ENCODE results near the gene CAPRIN1.
"Not testable (repeated sequence)": the region's sequence is repeated elsewhere in the genome, so short reads cannot be mapped to it uniquely, and the experiment has no call there.

Gene CAPRIN1

GRCh38 chr11:34050581-34051348 is 766 bp upstream of the CAPRIN1 start:
- in situ Hi-C loops (cut with HindIII; ENCODE audit: low sequenced_read_pairs): no loop called here

- in situ Hi-C loops (cut with HindIII; ENCODE audit: low sequenced_read_pairs): no loop called here
Measured at GRCh38 chr11:34052036-34052607, 591 bp downstream of the CAPRIN1 start.

- in situ Hi-C loops (cut with HindIII; ENCODE audit: low sequenced_read_pairs): no loop called here
Measured at GRCh38 chr11:34052608-34053160, 1.2 kb downstream of the CAPRIN1 start.

DNA sequence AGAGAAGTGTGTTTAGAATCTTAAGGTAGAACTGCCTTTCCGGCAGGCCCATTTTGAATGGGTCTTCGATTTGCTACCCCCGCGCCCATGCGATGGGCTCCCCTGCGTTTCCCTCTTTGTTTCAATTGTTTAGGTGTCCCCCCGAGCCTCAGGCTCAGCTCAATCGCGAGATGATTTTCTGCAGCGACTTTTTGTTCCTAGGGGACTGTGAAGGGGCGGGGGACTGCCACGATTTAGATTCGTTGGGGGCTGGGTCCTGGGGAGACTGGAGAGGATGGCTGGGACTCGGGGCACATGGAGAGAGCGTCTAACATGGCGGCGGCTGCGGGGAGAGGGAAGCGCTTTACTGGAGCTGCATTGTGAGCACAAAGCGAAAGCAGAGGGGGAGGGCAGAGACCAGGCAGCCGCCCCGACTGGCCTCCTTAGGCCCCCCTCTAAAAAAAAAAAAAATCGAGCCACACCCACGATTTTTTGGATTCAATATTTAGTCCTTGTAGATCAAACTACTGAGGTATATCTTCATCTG is 1.7 kb downstream of the CAPRIN1 start:
- in situ Hi-C loops (cut with HindIII; ENCODE audit: low sequenced_read_pairs): no loop called here

GRCh38 chr11:34054351-34054750 is 2.8 kb downstream of the CAPRIN1 start:
- in situ Hi-C loops (cut with HindIII; ENCODE audit: low sequenced_read_pairs): not testable (repeated sequence)

- in situ Hi-C loops (cut with HindIII; ENCODE audit: low sequenced_read_pairs): no loop called here
Measured at GRCh38 chr11:34055218-34056000, 3.9 kb downstream of the CAPRIN1 start.

- in situ Hi-C loops (cut with HindIII; ENCODE audit: low sequenced_read_pairs): no loop called here
Measured at GRCh38 chr11:34056672-34057071, 5.1 kb downstream of the CAPRIN1 start.

DNA sequence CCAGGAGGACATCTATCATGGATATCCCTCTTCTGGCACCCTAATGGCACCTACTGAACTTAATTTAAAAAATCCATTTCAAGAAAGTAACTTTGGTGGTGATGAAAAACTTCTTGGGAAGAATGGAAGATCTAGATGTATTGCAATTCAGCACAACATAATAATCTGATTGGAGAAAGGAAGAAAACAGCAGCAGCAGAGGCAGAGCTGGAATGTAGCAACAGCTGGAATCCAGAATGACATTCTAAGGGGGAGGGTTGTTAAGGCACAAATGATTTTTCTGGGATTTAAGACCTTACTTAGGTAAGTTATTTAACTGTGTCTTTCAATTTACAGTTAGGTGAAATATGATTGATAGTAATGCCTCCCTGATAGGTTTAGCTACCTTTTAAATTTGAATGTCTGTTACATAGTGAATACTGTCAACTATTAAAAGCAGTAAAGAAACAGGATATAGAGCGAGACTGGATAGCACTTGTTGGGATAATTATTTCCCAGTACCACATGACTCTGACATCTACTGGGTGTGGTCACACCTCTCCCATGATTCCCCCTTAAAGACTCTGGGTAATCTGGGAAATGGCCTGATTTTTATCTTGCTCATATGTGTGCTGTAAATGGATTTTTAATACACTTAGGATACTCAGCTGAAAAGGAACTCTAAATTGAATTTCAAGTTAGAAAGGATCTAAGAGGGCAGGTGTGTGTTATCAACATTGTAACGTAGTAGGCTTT is 11.7 kb downstream of the CAPRIN1 start:
- in situ Hi-C loops (cut with HindIII; ENCODE audit: low sequenced_read_pairs): no loop called here

DNA sequence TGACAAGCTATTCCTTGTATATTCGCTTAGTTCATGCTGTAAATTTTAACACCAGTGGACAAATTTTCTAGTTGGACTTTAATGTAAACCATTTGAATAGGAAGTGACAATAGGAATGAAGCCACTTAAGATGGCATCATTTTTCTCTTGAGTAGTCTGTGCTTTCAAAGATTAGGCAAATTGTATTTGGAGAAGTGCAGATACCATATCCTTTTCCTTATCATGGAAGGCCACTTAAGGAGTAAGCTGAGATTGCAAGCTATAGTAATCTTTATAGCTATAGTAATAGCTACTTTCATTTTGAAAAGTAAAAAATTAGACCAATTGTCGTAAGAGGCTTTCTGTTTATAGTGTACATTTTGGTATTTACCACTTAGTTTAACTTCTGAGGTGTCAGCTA is 12.8 kb downstream of the CAPRIN1 start:
- in situ Hi-C loops (cut with HindIII; ENCODE audit: low sequenced_read_pairs): no loop called here

- in situ Hi-C loops (cut with HindIII; ENCODE audit: low sequenced_read_pairs): no loop called here
Measured at GRCh38 chr11:34065505-34066203, 14.1 kb downstream of the CAPRIN1 start.

DNA sequence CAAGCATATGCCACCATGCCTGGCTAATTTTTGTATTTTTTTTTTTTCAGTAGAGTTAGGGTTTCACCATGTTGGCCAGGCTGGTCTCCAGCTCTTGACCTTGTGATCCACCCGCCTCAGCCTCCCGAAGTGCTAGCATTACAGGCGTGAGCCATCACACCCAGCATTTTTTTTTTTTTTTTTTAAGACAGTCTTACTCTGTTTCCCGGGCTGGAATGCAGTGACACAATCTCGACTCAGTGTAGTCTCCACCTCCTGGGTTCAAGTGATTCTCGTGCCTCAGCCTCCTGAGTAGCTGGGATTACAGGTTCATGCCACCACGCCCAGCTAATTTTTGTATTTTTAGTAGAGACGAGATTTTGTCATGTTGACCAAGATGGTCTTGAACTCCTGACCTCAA is 15.2 kb downstream of the CAPRIN1 start:
- in situ Hi-C loops (cut with HindIII; ENCODE audit: low sequenced_read_pairs): not testable (repeated sequence)

GRCh38 chr11:34067383-34068065 is 16.0 kb downstream of the CAPRIN1 start:
- in situ Hi-C loops (cut with HindIII; ENCODE audit: low sequenced_read_pairs): no loop called here

GRCh38 chr11:34068111-34068510 is 16.6 kb downstream of the CAPRIN1 start:
- in situ Hi-C loops (cut with HindIII; ENCODE audit: low sequenced_read_pairs): no loop called here

- in situ Hi-C loops (cut with HindIII; ENCODE audit: low sequenced_read_pairs): not testable (repeated sequence)
Measured at GRCh38 chr11:34071306-34071705, 19.8 kb downstream of the CAPRIN1 start.

- in situ Hi-C loops (cut with HindIII; ENCODE audit: low sequenced_read_pairs): no loop called here
Measured at GRCh38 chr11:34072041-34072440, 20.5 kb downstream of the CAPRIN1 start.

- in situ Hi-C loops (cut with HindIII; ENCODE audit: low sequenced_read_pairs): no loop called here
Measured at GRCh38 chr11:34072832-34073231, 21.3 kb downstream of the CAPRIN1 start.

- in situ Hi-C loops (cut with HindIII; ENCODE audit: low sequenced_read_pairs): no loop called here
Measured at GRCh38 chr11:34074391-34074790, 22.9 kb downstream of the CAPRIN1 start.

DNA sequence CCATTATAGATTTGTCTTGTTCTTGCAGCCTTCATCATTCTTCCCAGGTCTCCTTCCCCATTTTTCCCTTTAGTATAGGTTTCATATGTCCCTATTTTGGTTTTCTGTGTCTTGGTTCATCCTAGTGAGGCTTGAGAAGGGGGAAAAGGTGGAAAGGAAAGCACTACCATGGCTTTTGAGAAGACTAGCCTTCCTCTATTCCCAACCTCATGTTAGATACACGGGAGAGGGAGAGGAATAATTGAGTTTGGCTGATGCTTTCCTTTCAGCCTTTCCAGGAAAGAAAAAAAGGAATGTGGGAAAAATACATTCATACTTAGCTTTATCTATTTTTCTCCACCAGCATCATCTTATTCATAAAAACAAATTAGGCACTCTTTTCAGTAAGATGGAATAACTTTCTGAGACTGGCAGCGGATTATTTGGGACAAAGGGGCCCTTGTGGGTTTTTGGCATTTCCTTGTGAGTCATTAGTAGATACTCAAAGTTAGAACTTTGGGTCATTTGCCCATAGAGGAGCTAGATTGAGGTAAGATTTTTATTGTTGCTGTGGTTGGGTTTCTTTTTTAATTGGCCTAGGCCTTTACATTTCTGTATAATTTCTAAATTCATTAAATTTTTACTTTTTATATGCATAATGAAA is 23.8 kb downstream of the CAPRIN1 start:
- in situ Hi-C loops (cut with HindIII; ENCODE audit: low sequenced_read_pairs): loop anchor here (5.0 kb wide), 1 partner anchor 88 kb away; no protein-coding TSS in a partner anchor

DNA sequence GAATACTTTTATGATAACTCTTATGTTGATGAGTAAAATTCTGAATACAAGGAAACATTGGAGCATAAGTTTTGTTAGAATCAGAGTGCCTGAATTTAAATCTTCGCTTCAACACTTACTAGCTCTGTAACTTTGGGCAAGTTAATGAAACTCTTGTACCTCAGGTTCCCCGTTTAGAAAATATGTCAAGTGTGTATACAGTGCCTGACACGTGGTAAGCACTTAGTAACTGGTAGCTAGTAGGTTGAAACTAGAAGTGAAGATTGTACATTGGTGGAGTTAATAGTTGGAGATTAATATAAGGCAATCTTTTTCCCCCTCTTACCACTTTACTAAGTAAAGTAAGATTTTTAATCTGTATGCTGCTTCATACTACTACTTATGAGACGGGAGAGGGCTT is 29.1 kb downstream of the CAPRIN1 start:
- in situ Hi-C loops (cut with HindIII; ENCODE audit: low sequenced_read_pairs): no loop called here
